CD8-positive, alpha-beta memory T cell (primary cell): ENCODE results near the gene CA5A. TPM values are rescaled to one million over a fixed set of nuclear protein-coding genes. Genes with fewer than 3 reads are reported as not detected.
A peak's percentile ranks its signal among the peaks of the same experiment; 100 is the strongest.

Source experiments
- CTCF ChIA-PET: fragments of 350-600 bp; sonication (Branson Sonifier 250); formaldehyde crosslinking; loops from one replicate; lab custom pipeline; 2021; ENCODE audit warnings: antibody characterized with exemption; lab: Charles Lee
- POLR2A ChIA-PET: fragments of 350-600 bp; sonication (Branson Sonifier 250); formaldehyde crosslinking; loops from one replicate; lab custom pipeline; 2021; ENCODE audit warnings: antibody characterized with exemption; lab: Charles Lee
- DNase-seq, 5 donors: peaks; one replicate each; pipeline versions ENCODE4 v3.0.0 to v3.0.0-alpha.2; 2020 to 2022; ENCODE audit warnings: mixed read lengths in 1 of 5
- H3K27ac ChIP-seq: one replicate; pipeline ENCODE4 v1.7.0; 2013; ENCODE audit warnings: low read depth, mild to moderate bottlenecking, low read length, moderate library complexity
- H3K27me3 ChIP-seq: 2 replicates; pipeline ENCODE4 v1.7.0; 2013; ENCODE audit warnings: low read length, mild to moderate bottlenecking; ENCODE audit not compliant: insufficient read depth, poor library complexity, severe bottlenecking
- H3K36me3 ChIP-seq: 2 replicates; pipeline ENCODE4 v1.7.0; 2013; ENCODE audit warnings: mild to moderate bottlenecking, low read length, moderate library complexity; ENCODE audit not compliant: insufficient read depth
- H3K4me1 ChIP-seq: 2 replicates; pipeline ENCODE4 v1.7.0; 2013; ENCODE audit warnings: mild to moderate bottlenecking, low read length, moderate library complexity; ENCODE audit not compliant: insufficient read depth
- H3K4me3 ChIP-seq: 2 replicates; pipeline ENCODE4 v1.7.0; 2013; ENCODE audit warnings: mild to moderate bottlenecking, low read length
- H3K9me3 ChIP-seq: 2 replicates; pipeline ENCODE4 v1.7.0; 2013; ENCODE audit warnings: mild to moderate bottlenecking, low read length
- H3K27ac Mint-ChIP-seq, 8 donors: one replicate each; pipeline ENCODE4 v1.8.0; 2020 to 2021; ENCODE audit warnings: mixed read lengths in 8 of 8, mild to moderate bottlenecking in 6 of 8, inconsistent platforms in 3 of 8, moderate library complexity in 3 of 8
- H3K27me3 Mint-ChIP-seq, 2 donors: one replicate each; pipeline ENCODE4 v1.8.0; 2020 to 2021; ENCODE audit warnings: mixed read lengths in 2 of 2, mild to moderate bottlenecking in 1 of 2, moderate library complexity in 1 of 2
- H3K36me3 Mint-ChIP-seq, 3 donors: one replicate each; pipeline ENCODE4 v1.8.0; 2020 to 2021; ENCODE audit warnings: mixed read lengths in 3 of 3, inconsistent platforms in 1 of 3, mild to moderate bottlenecking in 1 of 3
- H3K4me1 Mint-ChIP-seq, 3 donors: one replicate each; pipeline ENCODE4 v1.8.0; 2020 to 2021; ENCODE audit warnings: mixed read lengths in 3 of 3, inconsistent platforms in 1 of 3, mild to moderate bottlenecking in 1 of 3
- H3K4me3 Mint-ChIP-seq, 7 donors: one replicate each; pipeline ENCODE4 v1.8.0; 2020 to 2021; ENCODE audit warnings: mixed read lengths in 7 of 7, mild to moderate bottlenecking in 6 of 7, moderate library complexity in 4 of 7, inconsistent platforms in 2 of 7
- H3K9me3 Mint-ChIP-seq, 5 donors: one replicate each; pipeline ENCODE4 v1.8.0; 2020 to 2022; ENCODE audit warnings: mixed read lengths in 5 of 5, mild to moderate bottlenecking in 3 of 5, moderate library complexity in 2 of 5, inconsistent platforms in 1 of 5
- polyA plus RNA-seq: library from polyadenylated mRNA; unstranded; fragments of 300-500 nt; fragmentation: Illumina TruSeq; gene quantifications from one replicate; pipeline ENCODE4 v1.2.3, GENCODE V29; 2021
- total RNA-seq, 2 experiments: library from RNA; stranded (reverse); gene quantifications; one replicate each; pipeline ENCODE4 v1.2.3, GENCODE V29; 2021

CA5A gene
- total and polyA plus RNA-seq, 3 experiments from 2014 or later, result not detected

GRCh38 chr16:87968541-87968940 is 32.2 kb upstream of the CA5A start:
- Mint-ChIP-seq H3K36me3 (peaks cover 19 to 40% (median 36%) of the 10 kb centered on the region in 3 donors), H3K4me3 (no peak overlapping the region), H3K27me3 (no peaks in the 10 kb centered on the region), H3K9me3 (peaks cover 11 to 19% (median 17%) of the 10 kb centered on the region in 5 donors), H3K4me1 (peaks cover 49 to 61% (median 55%) of the 10 kb centered on the region in 3 donors), H3K27ac (peak overlapping the region in 1 of 8 donors; percentile 54)
- no peak overlapping the region for H3K27ac ChIP-seq
- H3K9me3 ChIP-seq, result no peaks in the 10 kb centered on the region
- H3K27me3 ChIP-seq, result no peaks in the 10 kb centered on the region
- POLR2A ChIA-PET, result no interaction called here
- H3K4me3 ChIP-seq, result no peak overlapping the region
- CTCF ChIA-PET, result no interaction called here
- H3K36me3 ChIP-seq, result no peaks in the 10 kb centered on the region
- no peak for DNase-seq
- peaks cover 22% of the 10 kb centered on the region for H3K4me1 ChIP-seq

GRCh38 chr16:87966685-87967185 is 30.4 kb upstream of the CA5A start:
- peak overlapping the region in 2 of 8 donors; percentile 72 to 77 for H3K27ac Mint-ChIP-seq
- Histone ChIP-seq H3K4me1 (peaks cover 32% of the 10 kb centered on the region), H3K4me3 (no peak overlapping the region), H3K27ac (no peak overlapping the region), H3K9me3 (no peaks in the 10 kb centered on the region), H3K36me3 (no peaks in the 10 kb centered on the region), H3K27me3 (no peaks in the 10 kb centered on the region)
- peak overlapping the region in 1 of 7 donors; percentile 54 for H3K4me3 Mint-ChIP-seq
- CTCF ChIA-PET, result no interaction called here
- H3K4me1 Mint-ChIP-seq, result peaks cover 50 to 67% (median 60%) of the 10 kb centered on the region in 3 donors
- peaks cover 3 to 8% (median 4%) of the 10 kb centered on the region in 5 donors for H3K9me3 Mint-ChIP-seq
- peaks cover 12 to 28% (median 21%) of the 10 kb centered on the region in 3 donors for H3K36me3 Mint-ChIP-seq
- POLR2A ChIA-PET, result no interaction called here
- H3K27me3 Mint-ChIP-seq, result no peaks in the 10 kb centered on the region
- DNase-seq, result no peak

GRCh38 chr16:87966064-87966645 is 29.8 kb upstream of the CA5A start:
- Histone ChIP-seq H3K27ac (no peak overlapping the region), H3K4me1 (peaks cover 32% of the 10 kb centered on the region), H3K36me3 (no peaks in the 10 kb centered on the region), H3K9me3 (no peaks in the 10 kb centered on the region), H3K27me3 (no peaks in the 10 kb centered on the region), H3K4me3 (no peak overlapping the region)
- Mint-ChIP-seq H3K27ac (peak overlapping the region in 4 of 8 donors; percentile 17 to 92 (median 74)), H3K36me3 (peaks cover 7 to 28% (median 15%) of the 10 kb centered on the region in 3 donors), H3K27me3 (no peaks in the 10 kb centered on the region), H3K4me1 (peaks cover 51 to 72% (median 60%) of the 10 kb centered on the region in 3 donors), H3K4me3 (peak overlapping the region in 1 of 7 donors; percentile 23), H3K9me3 (peaks cover 0 to 3% (median 0%) of the 10 kb centered on the region in 5 donors)
- POLR2A ChIA-PET, result no interaction called here
- DNase-seq, result no peak
- CTCF ChIA-PET, result no interaction called here

- ChIA-PET POLR2A (no interaction called here), CTCF (no interaction called here)
- peaks cover 49 to 75% (median 62%) of the 10 kb centered on the region in 3 donors for H3K4me1 Mint-ChIP-seq
- no peaks in the 10 kb centered on the region for H3K9me3 ChIP-seq
- H3K27me3 Mint-ChIP-seq, result no peaks in the 10 kb centered on the region
- H3K9me3 Mint-ChIP-seq, result no peaks in the 10 kb centered on the region
- H3K36me3 ChIP-seq, result no peaks in the 10 kb centered on the region
- peaks cover 4 to 29% (median 8%) of the 10 kb centered on the region in 3 donors for H3K36me3 Mint-ChIP-seq
- no peak overlapping the region for H3K27ac ChIP-seq
- H3K4me3 ChIP-seq, result no peak overlapping the region
- peaks cover 32% of the 10 kb centered on the region for H3K4me1 ChIP-seq
- peak overlapping the region in 4 of 8 donors; percentile 12 to 86 (median 50) for H3K27ac Mint-ChIP-seq
- no peak overlapping the region for H3K4me3 Mint-ChIP-seq
- H3K27me3 ChIP-seq, result no peaks in the 10 kb centered on the region
- DNase-seq, result no peak
Observed at GRCh38 chr16:87965417-87965816, 29.1 kb upstream of the CA5A start.

GRCh38 chr16:87964049-87964659 is 27.8 kb upstream of the CA5A start:
- peak overlapping the region; percentile 18 for H3K27ac ChIP-seq
- no peak for DNase-seq
- Mint-ChIP-seq H3K4me1 (peaks cover 52 to 82% (median 63%) of the 10 kb centered on the region in 3 donors), H3K36me3 (peaks cover 0 to 31% (median 2%) of the 10 kb centered on the region in 3 donors), H3K27ac (peak overlapping the region in 7 of 8 donors; percentile 8 to 93 (median 88)), H3K27me3 (no peaks in the 10 kb centered on the region), H3K4me3 (peak overlapping the region in 3 of 7 donors; percentile 41 to 65 (median 53)), H3K9me3 (no peaks in the 10 kb centered on the region)
- POLR2A ChIA-PET, result no interaction called here
- H3K4me1 ChIP-seq, result peaks cover 38% of the 10 kb centered on the region
- CTCF ChIA-PET, result no interaction called here
- H3K4me3 ChIP-seq, result no peak overlapping the region
- no peaks in the 10 kb centered on the region for H3K9me3 ChIP-seq
- no peaks in the 10 kb centered on the region for H3K27me3 ChIP-seq
- no peaks in the 10 kb centered on the region for H3K36me3 ChIP-seq

GRCh38 chr16:87963400-87963799 is 27.1 kb upstream of the CA5A start:
- Histone ChIP-seq H3K27me3 (no peaks in the 10 kb centered on the region), H3K36me3 (no peaks in the 10 kb centered on the region), H3K9me3 (no peaks in the 10 kb centered on the region), H3K4me3 (no peak overlapping the region), H3K4me1 (peaks cover 45% of the 10 kb centered on the region), H3K27ac (peak overlapping the region; percentile 18)
- Mint-ChIP-seq H3K36me3 (peaks cover 0 to 28% (median 2%) of the 10 kb centered on the region in 3 donors), H3K27ac (peak overlapping the region; percentile 4 to 93 (median 86)), H3K4me3 (peak overlapping the region; percentile 41 to 77 (median 63)), H3K4me1 (peaks cover 52 to 84% (median 62%) of the 10 kb centered on the region in 3 donors), H3K9me3 (no peaks in the 10 kb centered on the region), H3K27me3 (no peaks in the 10 kb centered on the region)
- POLR2A ChIA-PET, result interaction anchor here (0.6 kb wide), 1 partner anchor 184 kb away, joined by 13 read pairs; no protein-coding TSS in a partner anchor
- peak; percentile 35 to 72 (median 44) for DNase-seq
- CTCF ChIA-PET, result no interaction called here

GRCh38 chr16:87961623-87962022 is 25.3 kb upstream of the CA5A start:
- no peak for DNase-seq
- Histone ChIP-seq H3K4me1 (peaks cover 58% of the 10 kb centered on the region), H3K9me3 (no peaks in the 10 kb centered on the region), H3K27ac (no peak overlapping the region), H3K4me3 (no peak overlapping the region), H3K36me3 (no peaks in the 10 kb centered on the region), H3K27me3 (no peaks in the 10 kb centered on the region)
- no peaks in the 10 kb centered on the region for H3K9me3 Mint-ChIP-seq
- H3K4me1 Mint-ChIP-seq, result peaks cover 63 to 95% (median 75%) of the 10 kb centered on the region in 3 donors
- ChIA-PET POLR2A (no interaction called here), CTCF (no interaction called here)
- peak overlapping the region in 7 of 8 donors; percentile 9 to 73 (median 39) for H3K27ac Mint-ChIP-seq
- H3K36me3 Mint-ChIP-seq, result peaks cover 0 to 43% (median 2%) of the 10 kb centered on the region in 3 donors
- no peak overlapping the region for H3K4me3 Mint-ChIP-seq
- H3K27me3 Mint-ChIP-seq, result no peaks in the 10 kb centered on the region

- H3K27me3 Mint-ChIP-seq, result no peaks in the 10 kb centered on the region
- POLR2A ChIA-PET, result no interaction called here
- peaks cover 61% of the 10 kb centered on the region for H3K4me1 ChIP-seq
- DNase-seq, result no peak
- H3K4me3 Mint-ChIP-seq, result no peak overlapping the region
- H3K36me3 ChIP-seq, result no peaks in the 10 kb centered on the region
- no peaks in the 10 kb centered on the region for H3K27me3 ChIP-seq
- H3K4me1 Mint-ChIP-seq, result peaks cover 64 to 95% (median 75%) of the 10 kb centered on the region in 3 donors
- CTCF ChIA-PET, result no interaction called here
- H3K27ac ChIP-seq, result no peak overlapping the region
- H3K9me3 Mint-ChIP-seq, result no peaks in the 10 kb centered on the region
- peaks cover 0 to 51% (median 2%) of the 10 kb centered on the region in 3 donors for H3K36me3 Mint-ChIP-seq
- no peak overlapping the region for H3K4me3 ChIP-seq
- no peaks in the 10 kb centered on the region for H3K9me3 ChIP-seq
- H3K27ac Mint-ChIP-seq, result peak overlapping the region in 1 of 8 donors; percentile 72
Observed at GRCh38 chr16:87960852-87961251, 24.5 kb upstream of the CA5A start.
